Measurements from ENCODE around the gene MED26.

Gene MED26

GRCh38 chr19:16524991-16525734 is 102.8 kb downstream of the MED26 start:
- Mint-ChIP-seq H3K27me3 (no peaks in the 10 kb centered on the region), H3K27ac (no peak overlapping the region), H3K4me3 (no peak overlapping the region), H3K4me1 (ENCODE audit: low read depth) (no peaks in the 10 kb centered on the region), H3K36me3 (no peaks in the 10 kb centered on the region), H3K9me3 (ENCODE audit: low read depth) (no peaks in the 10 kb centered on the region)
